C4-2B (cell line): ENCODE measurements around the gene WDR59.

Source experiments
- ZFX ChIP-seq: fragments of 450-650 bp; IDR thresholded peaks from 2 replicates; pipeline ENCODE4 v1.6.1; 2017
- TF ChIP-seq, protein P1 (sequence below): fragments of 450-650 bp; conservative IDR thresholded peaks from 2 replicates; pipeline ENCODE4 v1.5.1; 2017; ENCODE audit warnings: mild to moderate bottlenecking

DNA sequence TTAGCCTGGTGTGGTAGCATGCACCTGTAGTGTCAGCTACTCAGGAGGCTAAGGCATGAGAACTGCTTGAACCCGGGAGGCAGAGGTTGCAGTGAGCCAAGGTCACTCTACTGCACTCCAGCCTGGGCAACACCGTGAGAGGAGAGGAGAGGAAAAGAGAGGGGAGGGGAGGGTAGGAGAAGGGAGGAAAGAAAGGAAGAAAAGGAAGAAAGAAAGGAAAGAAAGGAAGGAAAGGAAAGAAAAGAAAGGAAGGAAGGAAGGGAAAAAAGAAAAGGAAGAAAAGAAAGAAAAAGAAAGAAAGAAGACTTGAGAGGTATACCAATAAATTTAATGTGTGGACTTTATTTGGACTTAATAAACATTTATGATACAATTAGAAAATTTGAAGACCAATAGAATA, 143.5 kb downstream of the WDR59 start:
- TF ChIP-seq, protein P1, sequence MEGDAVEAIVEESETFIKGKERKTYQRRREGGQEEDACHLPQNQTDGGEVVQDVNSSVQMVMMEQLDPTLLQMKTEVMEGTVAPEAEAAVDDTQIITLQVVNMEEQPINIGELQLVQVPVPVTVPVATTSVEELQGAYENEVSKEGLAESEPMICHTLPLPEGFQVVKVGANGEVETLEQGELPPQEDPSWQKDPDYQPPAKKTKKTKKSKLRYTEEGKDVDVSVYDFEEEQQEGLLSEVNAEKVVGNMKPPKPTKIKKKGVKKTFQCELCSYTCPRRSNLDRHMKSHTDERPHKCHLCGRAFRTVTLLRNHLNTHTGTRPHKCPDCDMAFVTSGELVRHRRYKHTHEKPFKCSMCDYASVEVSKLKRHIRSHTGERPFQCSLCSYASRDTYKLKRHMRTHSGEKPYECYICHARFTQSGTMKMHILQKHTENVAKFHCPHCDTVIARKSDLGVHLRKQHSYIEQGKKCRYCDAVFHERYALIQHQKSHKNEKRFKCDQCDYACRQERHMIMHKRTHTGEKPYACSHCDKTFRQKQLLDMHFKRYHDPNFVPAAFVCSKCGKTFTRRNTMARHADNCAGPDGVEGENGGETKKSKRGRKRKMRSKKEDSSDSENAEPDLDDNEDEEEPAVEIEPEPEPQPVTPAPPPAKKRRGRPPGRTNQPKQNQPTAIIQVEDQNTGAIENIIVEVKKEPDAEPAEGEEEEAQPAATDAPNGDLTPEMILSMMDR = no peak
- no peak for TF ChIP-seq ZFX
